K562 (cell line): Measurements from ENCODE around the gene C10orf53. TPM values are rescaled to one million over a fixed set of nuclear protein-coding genes. Genes with fewer than 3 reads are reported as not detected.

Experiments
- ATAC-seq: fragments of 200-7000 bp; cut with Tn5 transposase; 3 replicates; pipeline ENCODE4 v1.9.1; 2020; ENCODE audit warnings: moderate library complexity
- BruUV-seq: library from RNA; stranded (reverse); fragments of 400-500 nt; replicated peaks from 2 replicates; lab custom pipeline; 2021; lab: Mats Ljungman, UMichigan
- CTCF ChIA-PET: fragments of 300-600 bp; formaldehyde crosslinking; extraction: SDS; loops from one replicate; lab custom pipeline; 2021; ENCODE audit warnings: low intra/inter-chr PET ratio; lab: Yijun Ruan, JAX
- POLR2A ChIA-PET: fragments of 300-600, 350-650 bp; sonication (Branson Sonifier 250); formaldehyde crosslinking; extraction: SDS; loops from one replicate; lab custom pipeline; 2021; ENCODE audit warnings: antibody characterized with exemption, inconsistent platforms; lab: Yijun Ruan, JAX
- DNase-seq, 4 experiments: peaks; one replicate each; pipeline versions ENCODE4 v3.0.0 to v3.0.0-alpha.2; 2011 to 2018; ENCODE audit warnings: low spot score in 3 of 4, mixed read lengths in 3 of 4; ENCODE audit errors: extremely low read depth in 1 of 4
- FAIRE-seq: peaks from 2 replicates; lab custom pipeline; 2011; peaks lifted over from hg19 to GRCh38; lab: Jason Lieb, UNC
- H2AFZ ChIP-seq: 2 replicates; pipeline ENCODE4 v1.6.0; 2011; ENCODE audit warnings: low read depth, low read length, control low read depth, inconsistent platforms
- H3K27ac ChIP-seq: fragments of 200-600 bp; 3 replicates; pipeline ENCODE4 v1.8.0; 2011; ENCODE audit warnings: low read depth, mild to moderate bottlenecking, control low read depth, inconsistent platforms, low read length, moderate library complexity, mixed read lengths; ENCODE audit errors: extremely low read depth
- H3K27me3 ChIP-seq, 2 experiments: fragments of 300-600 bp in 1 of 2; 2 replicates in 1 of 2; 3 replicates in 1 of 2; pipeline versions ENCODE4 v1.6.0 to v1.8.0; 2011; ENCODE audit warnings: inconsistent platforms in 2 of 2, low read length in 2 of 2, mild to moderate bottlenecking in 1 of 2, mixed read lengths in 1 of 2, moderate library complexity in 1 of 2; ENCODE audit not compliant: control insufficient read depth in 2 of 2, insufficient read depth in 2 of 2
- H3K36me3 ChIP-seq: fragments of 300-600 bp; 3 replicates; pipeline ENCODE4 v1.8.0; 2011; ENCODE audit warnings: mild to moderate bottlenecking, low read length, inconsistent platforms; ENCODE audit not compliant: control insufficient read depth, insufficient read depth
- H3K4me1 ChIP-seq, 2 experiments: fragments of 200-600 bp in 1 of 2; replicated peaks in 1 of 2; 2 replicates in 1 of 2; 3 replicates in 1 of 2; pipeline versions ENCODE4 v1.5.1 to v1.8.0; 2011; ENCODE audit warnings: inconsistent platforms in 2 of 2, low read length in 2 of 2, mild to moderate bottlenecking in 1 of 2, mixed read lengths in 1 of 2, moderate library complexity in 1 of 2; ENCODE audit not compliant: control insufficient read depth in 2 of 2, insufficient read depth in 2 of 2
- H3K4me2 ChIP-seq: 2 replicates; pipeline ENCODE4 v1.6.1; 2011; ENCODE audit warnings: low read length, control low read depth, inconsistent platforms, mixed read lengths; ENCODE audit not compliant: insufficient read depth
- H3K4me3 ChIP-seq: fragments of 200-600 bp; sonication (generic), shearing (Covaris generic); 2 replicates; pipeline ENCODE4 v1.5.1; 2016; ENCODE audit warnings: control low read depth, inconsistent platforms
- H3K79me2 ChIP-seq: fragments of 200-600 bp; 3 replicates; pipeline ENCODE4 v1.8.0; 2011; ENCODE audit warnings: low read length, inconsistent platforms; ENCODE audit not compliant: control insufficient read depth, insufficient read depth
- H3K9ac ChIP-seq, 2 experiments: 2 replicates each; pipeline versions ENCODE4 v1.6.0 to v1.6.1; 2011; ENCODE audit warnings: low read depth in 2 of 2, low read length in 2 of 2, control low read depth in 1 of 2, inconsistent platforms in 1 of 2, mild to moderate bottlenecking in 1 of 2, mixed read lengths in 1 of 2; ENCODE audit not compliant: insufficient read depth in 1 of 2
- H3K9me1 ChIP-seq: one replicate; pipeline ENCODE4 v1.6.0; 2011; ENCODE audit warnings: inconsistent platforms, mild to moderate bottlenecking, low read length, moderate library complexity; ENCODE audit not compliant: control insufficient read depth, insufficient read depth
- H3K9me3 ChIP-seq: replicated peaks from 2 replicates; pipeline ENCODE4 v1.5.1; 2011; ENCODE audit warnings: low read depth, low read length, inconsistent platforms; ENCODE audit not compliant: control insufficient read depth, insufficient read depth
- H4K20me1 ChIP-seq: replicated peaks from 2 replicates; pipeline ENCODE4 v1.6.1; 2011; ENCODE audit warnings: low read length, inconsistent platforms, mixed read lengths; ENCODE audit not compliant: control insufficient read depth, insufficient read depth
- DMBX1 ChIP-seq: fragments of 250-450 bp; sonication (Bioruptor Pico); IDR thresholded peaks from 2 replicates; pipeline ENCODE4 v1.8.0; 2022; ENCODE audit warnings: inconsistent platforms, mild to moderate bottlenecking, moderate library complexity, borderline replicate concordance
- POLR3G ChIP-seq: IDR thresholded peaks from 2 replicates; pipeline ENCODE4 v1.6.1; 2011; ENCODE audit not compliant: insufficient read length, insufficient replicate concordance; ENCODE audit errors: extremely low read depth
- RHOXF2B ChIP-seq: fragments of 250-450 bp; sonication (Bioruptor Pico); conservative IDR thresholded peaks from 2 replicates; pipeline ENCODE4 v1.5.1; 2021
- SREBF2 ChIP-seq: sonication (generic); formaldehyde crosslinking; IDR thresholded peaks from 2 replicates; pipeline ENCODE4 v1.4.0; 2020; ENCODE audit warnings: mild to moderate bottlenecking, missing genetic modification reagents
- WGBS: fragments of 100-300 bp; shearing (Covaris generic); methylation state at CpG from one replicate; pipeline ENCODE4 v1.1.6; 2016; ENCODE audit warnings: low coverage, mixed read lengths; ENCODE audit not compliant: insufficient coverage; ENCODE audit errors: missing lambda C conversion rate; 5-methylcytosine and 5-hydroxymethylcytosine counted together
- in situ Hi-C: fragments of 300-500 bp; cut with MboI; formaldehyde crosslinking; loops from 4 replicates; pipeline ENCODE4 v1.15.0; 2018; ENCODE audit warnings: inconsistent platforms, mixed read lengths
- intact Hi-C: fragments of 100-400 bp; cut with micrococcal nuclease; formaldehyde crosslinking; loops from 2 replicates; pipeline ENCODE4 v1.14.2; 2022
- polyA plus RNA-seq, 8 experiments: library from polyadenylated mRNA; depleted of rRNA in 4 of 8; stranded (reverse) in 5 of 8; unstranded in 3 of 8; fragments of >200 nt; fragmentation: Nextera tagmentation in 2 of 8; fragmentation: Illumina TruSeq in 1 of 8; extraction: Ambion mirVana in 2 of 8; extraction: Trizol in 1 of 8; gene quantifications; 2 replicates each; pipeline versions ENCODE4 v1.2.1 to v1.2.3, GENCODE V29; 2011 to 2014; ENCODE audit warnings: inconsistent platforms in 1 of 8, missing spikeins in 1 of 8
- total RNA-seq, 7 experiments: library from RNA; depleted of rRNA in 6 of 7; stranded (reverse); fragments of >200 nt in 6 of 7; fragmentation: Illumina TruSeq in 2 of 7; extraction: Trizol in 2 of 7; gene quantifications; 2 replicates each; pipeline versions ENCODE4 v1.2.1 to v1.2.3, GENCODE V29; 2011 to 2021; ENCODE audit warnings: low replicate concordance in 1 of 7

C10orf53 gene
- total and polyA plus RNA-seq, 9 of the 15 experiments (the other 6 are each of a cell fraction or from before 2014, with no cell fraction given) = not detected

- TF ChIP-seq POLR3G = no peak
- TF ChIP-seq, all 486 proteins: peak for 0
These were observed 45.3 kb upstream of the C10orf53 start (continued) for GRCh38 chr10:49634069-49634660.

- no peak overlapping the region for H3K4me3 ChIP-seq
- no peak overlapping the region for H3K9ac ChIP-seq
- FAIRE-seq (no peak), ATAC-seq (no peak), DNase-seq (no peak)
- H3K4me2 ChIP-seq = no peak overlapping the region
- H3K79me2 ChIP-seq = no peaks in the 10 kb centered on the region
- TF ChIP-seq RHOXF2B (CRISPR knock-in tag) = no peak
- no peak for TF ChIP-seq SREBF2 (CRISPR knock-in tag)
- TF ChIP-seq DMBX1 (CRISPR knock-in tag) = no peak
- no TSS peak for BruUV-seq
- WGBS = 0% methylated on average over 3 of the region's 3 CpGs
- H3K4me1 ChIP-seq = peaks cover 0 to 4% of the 10 kb centered on the region in 2 experiments; a peak in 1 of 5 replicates
- no peak overlapping the region for H2AFZ ChIP-seq
- H4K20me1 ChIP-seq = peaks cover 13% of the 10 kb centered on the region
- no peak overlapping the region for H3K27ac ChIP-seq
- intact Hi-C loops = no loop called here
- H3K9me1 ChIP-seq = no peaks in the 10 kb centered on the region
- ChIA-PET POLR2A (interaction anchor here (0.7 kb wide), 1 partner anchor 24 kb away, joined by 3 read pairs; no protein-coding TSS in a partner anchor), CTCF (no interaction called here)
- in situ Hi-C loops = no loop called here
- peaks cover 16 to 32% of the 10 kb centered on the region in 2 experiments; a peak in 4 of 5 replicates for H3K27me3 ChIP-seq
- no peaks in the 10 kb centered on the region for H3K9me3 ChIP-seq
- no peaks in the 10 kb centered on the region for H3K36me3 ChIP-seq
These were observed 37.1 kb upstream of the C10orf53 start for GRCh38 chr10:49642311-49642710.
